Activated effector memory CD4-positive, alpha-beta T cell treated with Interleukin-2 at 50 U/mL for 16 hours (primary cell): ENCODE results near the gene HIP1R.
A peak's percentile ranks its signal among the peaks of the same experiment; 100 is the strongest.

Experiments used
- DNase-seq: peaks from one replicate; pipeline ENCODE4 v3.0.0-alpha.2; 2020

HIP1R gene

DNA sequence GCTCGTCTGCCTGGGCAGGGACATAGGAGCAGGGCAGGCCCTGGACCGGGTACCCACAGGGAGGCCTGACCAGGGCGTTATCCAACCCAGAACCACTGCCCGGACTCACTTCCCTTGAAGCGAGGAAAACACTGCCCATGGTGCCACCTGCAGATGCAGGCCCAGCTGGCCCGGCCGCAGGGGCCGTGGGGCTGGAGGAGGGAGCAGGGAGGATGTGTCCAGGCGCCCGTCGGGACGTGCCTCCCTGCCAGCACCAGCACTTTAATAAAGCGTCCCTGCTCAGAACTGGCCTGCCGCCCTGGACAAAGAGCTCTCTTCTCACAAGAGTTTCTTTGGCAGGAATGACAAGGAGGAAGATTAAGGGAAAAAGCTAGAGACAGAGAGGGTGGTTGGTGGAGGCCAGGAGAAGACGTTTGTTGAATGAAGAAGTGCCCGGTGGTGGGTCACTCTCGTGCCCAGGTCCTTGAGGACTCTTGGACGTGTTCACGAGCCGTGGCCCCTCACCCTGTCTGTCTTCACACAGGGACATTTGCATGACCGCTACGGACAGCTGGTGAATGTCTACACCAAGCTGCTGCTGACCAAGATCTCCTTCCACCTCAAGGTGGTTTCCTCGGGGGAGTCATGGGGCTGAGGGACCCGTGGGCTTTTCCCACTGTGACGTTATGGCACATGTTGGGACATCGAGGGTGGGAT, 14.2 kb downstream of the HIP1R start:
- no peak for DNase-seq

DNA sequence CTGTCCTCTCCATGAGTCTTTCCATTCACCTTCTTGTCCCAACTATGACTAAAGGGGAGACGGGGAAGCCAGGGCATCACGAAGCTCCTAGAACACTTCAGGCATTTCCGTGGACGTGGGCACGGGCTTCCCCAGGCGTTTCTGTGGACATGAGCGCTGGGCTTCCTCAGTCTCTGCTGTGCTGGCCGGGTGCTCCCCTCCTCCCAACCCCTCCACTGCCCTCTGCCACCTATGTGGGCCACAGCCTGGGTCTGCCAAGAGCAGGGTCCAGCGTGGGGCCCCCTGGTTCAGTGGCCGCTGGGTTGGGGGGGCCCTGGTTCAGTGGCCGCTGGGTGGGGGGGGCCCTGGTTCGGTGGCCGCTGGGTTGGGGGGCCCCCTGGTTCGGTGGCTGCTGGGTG, 14.8 kb downstream of the HIP1R start:
- no peak for DNase-seq

DNA sequence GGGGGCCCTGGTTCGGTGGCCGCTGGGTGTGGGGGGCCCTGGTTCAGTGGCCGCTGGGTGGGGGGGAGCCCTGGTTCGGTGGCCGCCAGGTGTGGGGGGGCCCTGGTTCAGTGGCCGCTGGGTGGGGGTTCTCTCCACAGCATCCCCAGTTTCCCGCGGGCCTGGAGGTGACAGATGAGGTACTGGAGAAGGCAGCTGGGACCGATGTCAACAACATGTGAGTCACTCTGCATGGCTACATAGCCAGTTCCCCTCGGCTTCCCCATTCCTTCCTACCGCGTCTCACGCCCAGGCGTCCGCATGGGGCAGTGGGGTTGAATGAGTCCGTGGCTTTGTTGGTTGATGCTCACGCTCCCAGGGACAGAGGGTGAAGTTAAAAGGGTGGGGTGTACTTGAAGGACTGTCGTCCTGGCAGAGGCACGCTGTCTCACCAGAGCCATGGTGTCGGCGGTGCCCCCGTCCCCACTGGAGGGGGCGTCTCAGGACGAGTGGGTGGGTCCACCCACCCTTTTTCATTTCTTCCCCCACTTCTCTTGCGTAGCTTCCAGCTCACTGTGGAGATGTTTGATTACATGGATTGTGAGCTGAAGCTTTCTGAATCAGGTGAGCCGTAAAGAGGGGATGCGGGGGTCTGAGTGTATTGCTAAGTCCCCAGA, 15.6 kb downstream of the HIP1R start:
- DNase-seq: no peak

GRCh38 chr12:122851820-122852219, 16.6 kb downstream of the HIP1R start:
- no peak for DNase-seq

GRCh38 chr12:122852336-122853275, 17.3 kb downstream of the HIP1R start:
- DNase-seq: no peak

- DNase-seq: no peak
Measured at GRCh38 chr12:122853582-122854245, 18.5 kb downstream of the HIP1R start.

DNA sequence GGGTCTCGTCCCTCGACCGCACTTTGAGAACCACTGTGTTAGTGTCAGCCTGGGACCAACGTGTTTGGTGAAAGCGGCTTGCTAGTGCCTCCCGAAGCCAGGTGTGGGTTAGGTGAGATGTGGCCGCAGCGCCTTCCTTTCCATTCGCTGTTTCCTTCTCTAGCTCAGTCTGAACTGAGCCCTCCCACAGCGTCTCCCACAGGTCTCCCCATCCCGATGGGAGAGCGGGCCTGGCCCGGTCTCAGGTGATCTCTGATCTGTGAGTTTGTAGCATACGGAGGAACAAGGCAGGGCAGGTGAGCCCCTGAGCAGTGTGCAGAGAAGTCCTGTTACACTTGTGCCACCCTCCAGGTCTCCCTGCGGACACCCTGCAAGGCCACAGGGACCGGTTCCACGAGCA, 19.3 kb downstream of the HIP1R start:
- DNase-seq: no peak

GRCh38 chr12:122855071-122855829, 20.0 kb downstream of the HIP1R start:
- no peak for DNase-seq

- DNase-seq: no peak
Measured at GRCh38 chr12:122855928-122856831, 20.9 kb downstream of the HIP1R start.

DNA sequence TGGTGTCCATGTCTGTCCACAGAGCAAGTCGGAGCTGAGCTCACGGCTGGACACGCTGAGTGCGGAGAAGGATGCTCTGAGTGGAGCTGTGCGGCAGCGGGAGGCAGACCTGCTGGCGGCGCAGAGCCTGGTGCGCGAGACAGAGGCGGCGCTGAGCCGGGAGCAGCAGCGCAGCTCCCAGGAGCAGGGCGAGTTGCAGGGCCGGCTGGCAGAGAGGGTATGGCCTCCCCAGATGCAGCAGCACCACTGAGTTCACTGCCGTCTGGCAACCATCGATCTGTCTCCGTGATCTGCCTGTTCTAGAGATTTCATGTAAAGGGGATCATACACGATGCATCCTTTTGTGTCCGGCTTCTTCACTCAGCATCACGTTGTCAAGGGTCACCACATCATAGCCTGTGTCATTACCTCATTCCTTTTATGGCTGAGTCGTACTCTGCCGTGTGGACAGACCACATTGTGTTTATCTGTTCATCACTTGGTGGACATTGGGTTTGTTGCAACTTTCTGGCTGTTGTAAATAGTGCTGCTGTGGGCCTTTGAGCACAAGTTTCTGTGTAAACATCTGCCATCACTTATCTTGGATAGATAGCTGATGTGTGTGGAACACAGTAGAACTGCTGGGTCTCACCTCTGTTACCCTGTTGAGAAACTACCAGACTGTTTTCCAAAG, 21.9 kb downstream of the HIP1R start:
- DNase-seq: no peak

DNA sequence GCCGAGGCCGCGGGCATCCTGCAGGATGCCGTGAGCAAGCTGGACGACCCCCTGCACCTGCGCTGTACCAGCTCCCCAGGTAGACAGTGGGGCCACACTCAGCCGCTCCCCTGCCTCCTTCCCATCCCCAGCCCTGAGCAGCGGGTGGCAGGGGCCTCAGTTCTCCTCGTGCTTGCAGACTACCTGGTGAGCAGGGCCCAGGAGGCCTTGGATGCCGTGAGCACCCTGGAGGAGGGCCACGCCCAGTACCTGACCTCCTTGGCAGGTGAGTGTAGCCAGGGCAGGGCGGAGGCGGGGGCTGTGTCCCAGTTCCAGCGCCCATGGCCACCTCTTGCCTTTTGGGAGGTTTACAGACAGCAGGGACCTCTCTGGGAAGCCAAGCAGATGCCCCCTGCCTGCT, 22.9 kb downstream of the HIP1R start:
- no peak for DNase-seq

- DNase-seq: no peak
Measured at GRCh38 chr12:122858591-122859302, 23.5 kb downstream of the HIP1R start.

- no peak for DNase-seq
Measured at GRCh38 chr12:122859303-122860039, 24.2 kb downstream of the HIP1R start.

GRCh38 chr12:122860040-122860853, 25.0 kb downstream of the HIP1R start:
- DNase-seq: peak; percentile 64

GRCh38 chr12:122860854-122861586, 25.8 kb downstream of the HIP1R start:
- DNase-seq: no peak

DNA sequence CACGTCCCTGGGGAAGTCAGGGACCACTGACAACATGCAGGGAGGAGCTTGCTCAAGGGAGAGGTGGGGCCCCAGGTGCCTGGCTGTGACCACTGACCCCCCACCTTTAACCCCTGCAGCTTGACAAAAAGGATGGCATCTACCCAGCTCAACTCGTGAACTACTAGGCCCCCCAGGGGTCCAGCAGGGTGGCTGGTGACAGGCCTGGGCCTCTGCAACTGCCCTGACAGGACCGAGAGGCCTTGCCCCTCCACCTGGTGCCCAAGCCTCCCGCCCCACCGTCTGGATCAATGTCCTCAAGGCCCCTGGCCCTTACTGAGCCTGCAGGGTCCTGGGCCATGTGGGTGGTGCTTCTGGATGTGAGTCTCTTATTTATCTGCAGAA, 26.3 kb downstream of the HIP1R start:
- no peak for DNase-seq

- no peak for DNase-seq
Measured at GRCh38 chr12:122862110-122862634, 26.9 kb downstream of the HIP1R start.
